ENCODE results near the gene TMEM217.
"Not testable (repeated sequence)": the region's sequence is repeated elsewhere in the genome, so short reads cannot be mapped to it uniquely, and the experiment has no call there.

Gene TMEM217

GRCh38 chr6:37209461-37210205 lies 48.3 kb downstream of the TMEM217 start:
- no peak for DNase-seq

DNA sequence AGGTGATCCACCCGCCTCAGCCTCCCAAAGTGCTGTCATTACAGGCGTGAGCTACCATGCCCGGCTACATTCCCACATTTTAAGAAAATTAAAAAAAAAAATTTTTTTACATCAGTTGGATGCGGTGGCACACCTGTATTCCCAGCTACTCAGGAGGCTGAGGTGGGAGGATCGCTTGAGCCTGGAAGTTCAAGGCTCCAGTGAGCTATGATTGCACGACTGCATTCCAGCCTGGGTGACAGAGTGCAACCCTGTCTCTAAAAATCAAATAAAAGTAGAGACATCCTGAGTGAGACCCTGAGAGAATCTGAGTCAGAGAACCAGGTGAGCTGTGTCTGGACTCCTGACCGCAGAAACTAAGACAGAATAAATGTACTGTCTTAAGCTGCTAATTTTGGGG lies 49.2 kb downstream of the TMEM217 start:
- no peak for DNase-seq

DNA sequence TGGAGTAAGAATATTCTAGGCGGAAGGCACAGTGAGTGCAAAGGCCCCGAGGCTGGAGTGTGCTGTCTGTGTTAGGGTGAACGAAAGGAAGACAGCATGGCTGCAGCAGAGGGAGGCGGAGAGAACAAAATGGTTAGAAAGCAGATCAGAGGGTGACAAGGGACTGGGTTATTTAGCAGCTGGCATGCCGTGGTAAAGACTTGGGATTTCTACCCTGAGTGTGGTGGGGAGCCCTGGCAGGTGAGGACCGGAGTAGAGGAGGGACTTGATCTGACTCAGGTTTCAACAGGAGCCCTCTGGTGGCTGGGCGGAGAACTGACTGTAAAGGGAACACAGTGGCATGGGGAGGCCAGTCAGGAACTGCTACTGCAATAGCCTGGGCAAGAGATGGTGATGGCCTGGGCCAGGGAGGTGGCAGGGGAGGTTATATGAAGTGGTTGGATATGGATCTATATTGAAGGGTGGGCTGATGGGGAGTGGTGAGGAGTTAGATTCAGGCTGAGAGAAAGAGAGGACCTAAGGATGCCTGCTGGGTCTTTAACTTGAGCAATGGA lies 50.0 kb downstream of the TMEM217 start:
- peak; percentile 68 for DNase-seq

DNA sequence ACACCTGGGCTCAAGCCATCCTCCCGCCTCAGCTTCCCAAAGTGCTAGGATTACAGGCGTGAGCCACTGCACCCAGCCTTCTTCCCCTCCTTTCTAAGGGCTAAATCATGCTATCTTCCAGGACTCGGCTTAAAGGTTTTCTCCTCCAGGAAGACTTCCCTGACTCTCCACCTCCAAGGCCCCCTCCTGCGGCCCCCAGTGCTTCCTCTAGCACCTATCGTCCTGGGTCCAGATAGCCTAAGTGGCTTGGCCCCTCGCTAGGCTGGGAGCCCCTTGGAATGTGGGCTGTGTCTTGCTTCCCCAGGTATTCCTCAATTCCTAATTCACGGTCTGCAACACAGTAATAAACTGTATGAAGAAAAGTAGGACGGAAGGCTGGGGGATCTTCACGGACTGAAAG lies 51.3 kb downstream of the TMEM217 start:
- DNase-seq: no peak

- no peak for DNase-seq
Observed at GRCh38 chr6:37205997-37206340, 52.0 kb downstream of the TMEM217 start.

DNA sequence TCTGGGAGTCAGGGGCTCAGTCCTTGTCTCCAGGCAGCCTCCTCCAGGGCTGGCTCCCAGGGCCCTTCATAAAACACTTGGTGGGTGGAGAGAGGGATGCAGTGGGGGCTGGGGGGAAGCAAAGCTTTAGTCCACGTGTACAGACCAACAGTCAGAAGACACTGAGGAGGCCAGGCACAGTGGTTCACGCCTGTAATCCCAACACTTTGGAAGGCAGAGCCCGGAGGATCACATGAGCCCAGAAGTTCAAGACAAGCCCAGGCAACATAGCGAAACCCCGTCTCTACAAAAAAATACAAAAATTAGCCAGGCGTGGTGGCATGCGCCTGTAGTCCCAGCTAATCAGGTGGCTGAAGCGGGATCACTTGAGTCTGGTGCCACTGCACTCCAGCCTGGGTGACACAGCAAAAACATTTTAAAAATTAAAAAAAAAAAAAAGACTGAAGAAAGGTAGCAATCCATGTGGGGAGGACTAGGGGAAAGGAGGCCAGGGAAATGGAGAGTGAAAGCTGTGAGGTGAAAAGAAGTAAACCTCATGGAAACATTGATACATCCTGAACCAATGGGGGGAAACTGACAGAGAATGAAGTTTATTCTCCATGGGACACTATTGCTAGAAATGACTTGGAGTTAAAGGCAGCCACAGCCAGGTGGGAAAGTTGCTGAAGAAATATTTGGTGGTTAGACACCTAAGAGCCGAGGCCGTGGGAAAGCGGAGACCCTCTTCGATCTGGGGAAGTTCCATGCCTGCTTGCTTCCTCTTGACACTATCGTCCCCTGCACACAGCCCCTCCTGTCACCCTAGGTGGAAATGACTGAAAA lies 52.6 kb downstream of the TMEM217 start:
- no peak for DNase-seq

DNA sequence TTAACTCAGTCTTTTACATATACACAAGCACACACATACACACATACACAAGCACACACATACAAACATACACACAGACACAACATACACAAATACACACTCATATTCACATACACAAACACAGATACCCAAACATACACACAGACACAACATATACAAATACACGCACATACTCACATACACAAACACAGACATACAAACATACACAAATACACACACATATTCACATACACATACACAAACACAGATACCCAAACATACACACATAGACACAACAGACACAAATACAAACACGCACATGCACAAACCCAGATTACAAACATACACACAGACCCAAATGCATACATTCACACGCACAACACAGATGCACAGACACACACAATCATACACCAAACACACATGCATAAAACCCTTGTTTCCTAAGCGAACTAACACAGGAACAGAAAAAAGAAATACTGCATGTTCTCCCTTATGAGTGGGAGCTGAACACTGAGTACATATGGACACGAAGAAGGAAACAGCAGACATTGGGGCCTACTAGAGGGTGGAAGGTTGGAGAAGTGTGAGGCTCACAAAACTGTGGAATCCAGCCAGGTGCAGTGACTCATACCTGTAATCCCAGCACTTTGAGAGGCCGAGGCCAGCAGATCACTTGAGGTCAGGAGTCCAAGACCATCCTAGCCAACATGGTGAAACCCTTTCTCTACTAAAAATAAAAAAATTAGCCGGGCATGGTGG lies 53.8 kb downstream of the TMEM217 start:
- DNase-seq: peak; percentile 50

DNA sequence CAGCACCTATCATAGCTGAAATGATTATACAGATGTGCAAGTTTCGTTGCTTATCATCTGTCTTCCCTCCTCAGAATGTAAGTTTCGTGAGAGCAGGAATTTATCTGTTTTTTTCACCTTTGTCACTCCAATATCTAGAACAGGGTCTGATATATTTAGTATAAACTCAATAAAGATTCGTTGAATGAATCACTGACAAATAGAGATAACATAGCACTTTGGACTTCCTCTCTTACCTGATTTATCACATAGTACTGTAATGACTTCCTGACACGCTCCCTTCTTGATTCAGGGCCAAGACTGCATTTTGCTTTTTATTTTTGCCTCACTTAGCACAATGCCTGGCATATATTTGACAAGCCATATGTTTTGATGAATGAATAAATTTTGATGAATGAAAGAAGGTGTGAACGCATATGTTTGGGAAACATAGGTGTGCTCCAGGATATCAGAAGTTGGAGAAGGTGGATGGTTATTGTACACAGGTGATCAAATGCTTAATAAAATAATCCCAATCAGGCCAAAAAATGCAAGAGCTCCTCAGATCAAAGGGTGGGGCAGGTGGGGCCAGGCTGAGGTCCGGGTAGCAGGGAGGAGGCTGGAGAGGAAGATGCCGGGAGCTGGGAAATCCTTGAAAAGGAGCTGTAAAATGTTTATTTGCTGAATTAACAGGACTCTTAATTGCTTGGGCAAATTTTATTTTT lies 55.0 kb downstream of the TMEM217 start:
- no peak for DNase-seq

DNA sequence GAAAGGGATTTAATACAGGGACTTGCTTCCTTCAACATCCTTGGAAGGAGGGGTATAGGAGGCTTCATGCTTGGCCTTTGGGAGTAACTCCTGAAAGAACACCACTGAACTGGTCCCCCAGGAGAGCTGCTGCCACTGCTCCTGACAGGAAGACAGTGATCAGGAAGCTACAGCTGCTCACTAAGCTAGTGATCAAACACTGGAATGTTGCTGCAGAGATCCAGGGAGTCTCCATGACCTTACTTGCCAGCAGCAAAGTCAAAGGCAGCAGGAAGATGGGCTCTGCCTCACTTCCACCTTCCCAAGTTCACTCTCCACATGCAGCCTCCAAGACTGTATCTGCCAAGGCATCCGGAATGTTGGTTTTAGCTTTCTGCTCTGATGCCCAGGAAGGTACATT lies 56.2 kb downstream of the TMEM217 start:
- no peak for DNase-seq

- no peak for DNase-seq
Observed at GRCh38 chr6:37200085-37200484, 57.9 kb downstream of the TMEM217 start.

DNA sequence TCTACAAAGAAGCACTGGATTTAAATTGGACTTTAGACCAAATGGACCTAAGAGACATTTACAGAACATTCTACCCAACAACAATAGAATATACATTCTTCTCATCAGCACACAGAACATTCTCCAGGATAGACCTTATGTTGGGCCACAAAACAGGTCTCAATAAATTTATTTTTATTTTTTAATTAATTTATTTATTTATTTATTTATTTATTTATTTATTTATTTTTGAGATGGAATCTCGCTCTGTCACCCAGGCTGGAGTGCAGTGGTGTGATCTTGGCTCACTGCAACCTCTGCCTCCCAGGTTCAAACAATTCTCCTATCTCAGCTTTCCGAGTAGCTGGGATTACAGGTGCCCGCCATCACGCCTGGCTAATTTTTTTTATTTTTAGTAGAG lies 61.5 kb downstream of the TMEM217 start:
- not testable (repeated sequence) for DNase-seq

- DNase-seq: not testable (repeated sequence)
Observed at GRCh38 chr6:37194886-37195285, 63.1 kb downstream of the TMEM217 start.

DNA sequence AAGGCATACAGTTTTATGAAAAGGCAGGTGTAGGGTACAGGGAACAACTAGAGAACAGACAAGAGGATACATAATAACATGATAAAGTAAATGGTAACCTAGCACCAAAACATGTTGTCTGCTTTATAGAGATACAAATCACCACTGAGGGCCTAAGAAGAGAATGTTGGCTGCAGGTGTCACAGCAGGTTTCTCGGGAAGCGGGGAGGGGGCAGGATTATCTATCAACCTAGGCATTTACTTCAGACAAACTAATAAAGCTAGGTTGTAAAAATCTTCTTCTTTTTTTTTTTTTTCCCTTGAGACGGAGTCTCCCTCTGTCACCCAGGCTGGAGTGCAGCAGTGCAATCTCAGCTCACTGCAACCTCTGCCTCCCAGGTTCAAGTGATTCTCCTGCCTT lies 65.3 kb downstream of the TMEM217 start:
- no peak for DNase-seq

DNA sequence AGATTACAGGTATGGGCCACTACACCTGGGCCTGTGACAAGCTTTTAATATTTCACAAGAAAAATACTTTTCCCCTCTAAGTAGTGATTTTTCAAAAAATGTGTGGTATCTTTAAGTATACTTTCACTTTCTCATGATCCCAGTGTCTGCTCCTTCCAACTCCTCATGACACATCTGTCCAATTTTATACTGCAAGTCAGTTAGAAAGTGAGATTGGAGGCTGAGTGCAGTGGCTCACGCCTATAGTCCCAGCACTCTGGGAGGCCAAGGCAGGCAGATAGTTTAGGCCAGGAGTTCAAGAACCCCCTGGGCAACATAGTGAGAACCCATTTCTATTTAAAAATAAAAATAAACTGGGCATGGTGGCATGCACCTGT lies 67.8 kb downstream of the TMEM217 start:
- DNase-seq: no peak

GRCh38 chr6:37188962-37189510 lies 68.9 kb downstream of the TMEM217 start:
- no peak for DNase-seq

GRCh38 chr6:37187321-37188022 lies 70.5 kb downstream of the TMEM217 start:
- DNase-seq: no peak

DNA sequence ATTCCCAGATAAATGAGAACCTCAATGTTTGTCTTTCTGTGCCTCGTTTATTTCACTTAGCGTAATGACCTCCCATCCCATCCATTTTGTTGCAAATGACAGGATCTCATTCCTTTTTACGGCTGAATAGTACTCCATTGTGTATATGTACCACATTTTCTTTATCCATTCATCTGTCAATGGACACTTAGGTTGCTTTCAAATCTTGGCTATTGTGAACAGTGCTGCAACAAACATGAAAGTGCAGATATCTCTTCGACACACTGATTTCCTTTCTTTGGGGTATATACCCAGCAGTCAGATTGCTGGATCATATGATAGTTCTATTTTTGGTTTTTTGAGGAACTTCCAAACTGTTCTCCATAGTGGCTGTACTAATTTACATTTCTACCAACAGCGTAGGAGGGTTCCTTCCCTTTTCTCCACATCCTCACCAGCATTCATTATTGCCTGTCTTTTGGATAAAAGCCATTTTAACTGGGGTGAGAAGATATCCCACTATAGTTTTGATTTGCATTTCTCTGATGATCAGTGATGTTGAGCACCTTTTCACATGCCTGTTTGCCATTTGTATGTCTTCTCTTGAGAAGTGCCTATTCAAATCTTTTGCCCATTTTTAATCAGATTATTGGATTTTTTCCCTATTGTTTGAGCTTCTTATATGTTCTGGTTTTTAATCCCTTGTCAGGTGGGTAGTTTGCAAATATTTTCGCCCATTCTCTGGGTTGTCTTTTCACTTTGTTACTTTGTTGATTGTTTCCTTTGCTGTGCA lies 71.8 kb downstream of the TMEM217 start:
- DNase-seq: not testable (repeated sequence)

GRCh38 chr6:37182736-37183590 lies 75.0 kb downstream of the TMEM217 start:
- no peak for DNase-seq

DNA sequence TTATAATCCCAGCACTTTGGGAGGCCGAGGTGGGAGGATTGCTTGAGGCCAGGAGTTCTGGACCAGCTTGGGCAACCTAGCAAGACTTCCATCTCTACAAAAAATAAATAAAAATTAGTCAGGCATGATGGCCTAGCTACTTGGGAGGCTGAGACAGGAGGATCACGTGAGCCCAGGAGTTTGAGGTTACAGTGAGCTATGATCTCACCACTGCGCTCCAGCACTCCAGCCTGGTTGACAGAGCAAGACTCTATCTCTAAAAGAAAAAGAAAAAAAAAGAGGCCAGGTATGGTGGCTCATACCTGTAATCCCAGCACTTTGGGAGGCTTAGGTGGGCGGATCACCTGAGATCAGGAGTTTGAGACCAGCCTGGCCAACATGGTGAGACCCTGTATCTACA lies 77.3 kb downstream of the TMEM217 start:
- DNase-seq: not testable (repeated sequence)

- DNase-seq: no peak
Observed at GRCh38 chr6:37180075-37180474, 77.9 kb downstream of the TMEM217 start.

Data from fibroblast of skin of right biceps (primary cell).